Measurements from ENCODE around the gene ANKRD10. TPM values are rescaled to one million over a fixed set of nuclear protein-coding genes. Genes with fewer than 3 reads are reported as not detected.

The ANKRD10 gene
- total RNA-seq, 2 experiments from 2014 or later: 75.5 to 83.8 TPM

DNA sequence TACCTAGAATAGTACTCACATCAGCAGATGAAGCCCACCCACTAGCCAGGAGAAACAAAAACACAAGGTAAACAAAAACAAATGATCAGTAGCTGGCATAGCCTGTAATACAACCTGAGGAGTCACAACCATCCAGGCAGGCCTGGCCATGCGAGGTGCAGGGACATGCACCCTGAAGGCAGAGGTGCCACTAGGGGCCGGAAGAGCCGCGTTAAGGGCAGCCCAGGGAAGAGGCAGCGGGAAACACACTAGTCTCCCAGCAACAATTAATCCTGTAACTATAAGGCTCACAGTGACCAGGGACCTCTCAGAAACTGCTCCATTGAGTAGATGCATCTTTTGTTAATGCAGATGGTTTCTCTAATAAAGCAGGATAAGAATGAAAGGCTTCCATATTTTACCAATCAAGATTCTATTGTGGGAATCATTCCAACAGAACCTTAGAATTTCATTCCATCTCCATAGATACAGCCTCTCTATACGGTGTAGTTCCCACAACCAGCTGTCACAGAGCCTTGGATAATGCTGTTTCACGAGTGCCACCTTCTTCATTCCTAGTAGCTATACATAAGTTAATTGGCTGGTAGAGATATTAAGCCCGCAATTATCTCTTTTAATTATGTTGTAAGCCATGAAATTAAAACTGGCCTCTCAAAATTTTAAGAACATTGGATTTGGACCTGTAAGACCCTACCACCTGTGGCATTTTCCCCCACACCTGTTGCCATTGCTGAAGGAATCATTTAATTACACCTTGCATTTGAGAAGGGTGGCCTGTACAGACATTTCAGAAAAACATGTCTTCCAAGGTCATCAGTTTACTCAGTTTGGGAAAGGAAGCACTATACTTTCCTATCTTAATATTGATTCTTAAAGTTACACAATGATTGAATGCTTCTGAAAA is 28.7 kb downstream of the ANKRD10 start:
- H3K4me3 Mint-ChIP-seq: no peak overlapping the region
- intact Hi-C loops (cut with DNase I, micrococcal nuclease): no loop called here
- no peak overlapping the region for H3K27ac Mint-ChIP-seq
- H3K4me1 Mint-ChIP-seq (ENCODE audit: low read depth): no peaks in the 10 kb centered on the region
- no peaks in the 10 kb centered on the region for H3K36me3 Mint-ChIP-seq (ENCODE audit: low read depth)
- TF ChIP-seq, protein P1, sequence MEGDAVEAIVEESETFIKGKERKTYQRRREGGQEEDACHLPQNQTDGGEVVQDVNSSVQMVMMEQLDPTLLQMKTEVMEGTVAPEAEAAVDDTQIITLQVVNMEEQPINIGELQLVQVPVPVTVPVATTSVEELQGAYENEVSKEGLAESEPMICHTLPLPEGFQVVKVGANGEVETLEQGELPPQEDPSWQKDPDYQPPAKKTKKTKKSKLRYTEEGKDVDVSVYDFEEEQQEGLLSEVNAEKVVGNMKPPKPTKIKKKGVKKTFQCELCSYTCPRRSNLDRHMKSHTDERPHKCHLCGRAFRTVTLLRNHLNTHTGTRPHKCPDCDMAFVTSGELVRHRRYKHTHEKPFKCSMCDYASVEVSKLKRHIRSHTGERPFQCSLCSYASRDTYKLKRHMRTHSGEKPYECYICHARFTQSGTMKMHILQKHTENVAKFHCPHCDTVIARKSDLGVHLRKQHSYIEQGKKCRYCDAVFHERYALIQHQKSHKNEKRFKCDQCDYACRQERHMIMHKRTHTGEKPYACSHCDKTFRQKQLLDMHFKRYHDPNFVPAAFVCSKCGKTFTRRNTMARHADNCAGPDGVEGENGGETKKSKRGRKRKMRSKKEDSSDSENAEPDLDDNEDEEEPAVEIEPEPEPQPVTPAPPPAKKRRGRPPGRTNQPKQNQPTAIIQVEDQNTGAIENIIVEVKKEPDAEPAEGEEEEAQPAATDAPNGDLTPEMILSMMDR (IDR thresholded peaks at IDR 0.05): no peak
- Histone ChIP-seq H3K36me3 (ENCODE audit: insufficient read depth, low read length) (peaks cover 3% of the 10 kb centered on the region), H3K27ac (ENCODE audit: low read depth in 1 of 2, low read length in 2 of 2) (no peak overlapping the region), H3K27me3 (ENCODE audit: control insufficient read depth in 1 of 2, insufficient read depth in 2 of 2, low read length in 2 of 2) (no peaks in the 10 kb centered on the region), H3K4me3 (ENCODE audit: low read length) (no peak overlapping the region), H3K4me1 (ENCODE audit: insufficient read depth, low read length) (no peaks in the 10 kb centered on the region), H3K9me3 (ENCODE audit: control insufficient read depth in 1 of 2, insufficient read depth in 1 of 2, low read length in 2 of 2) (no peaks in the 10 kb centered on the region)
- CTCF ChIA-PET: no interaction called here
- ATAC-seq (ENCODE audit: poor library complexity): no peak
- H3K9me3 Mint-ChIP-seq: no peaks in the 10 kb centered on the region
- H3K27me3 Mint-ChIP-seq: no peaks in the 10 kb centered on the region
- POLR2A ChIA-PET: no interaction called here
- DNase-seq: no peak

- Histone ChIP-seq H3K4me3 (ENCODE audit: low read length) (no peak overlapping the region), H3K36me3 (ENCODE audit: insufficient read depth, low read length) (no peaks in the 10 kb centered on the region), H3K4me1 (ENCODE audit: insufficient read depth, low read length) (no peaks in the 10 kb centered on the region), H3K27me3 (ENCODE audit: control insufficient read depth in 1 of 2, insufficient read depth in 2 of 2, low read length in 2 of 2) (no peaks in the 10 kb centered on the region), H3K9me3 (ENCODE audit: control insufficient read depth in 1 of 2, insufficient read depth in 1 of 2, low read length in 2 of 2) (no peaks in the 10 kb centered on the region), H3K27ac (ENCODE audit: low read depth in 1 of 2, low read length in 2 of 2) (no peak overlapping the region)
- no peak overlapping the region for H3K4me3 Mint-ChIP-seq
- DNase-seq: no peak
- H3K27me3 Mint-ChIP-seq: no peaks in the 10 kb centered on the region
- intact Hi-C loops (cut with DNase I, micrococcal nuclease): no loop called here
- H3K4me1 Mint-ChIP-seq (ENCODE audit: low read depth): no peaks in the 10 kb centered on the region
- CTCF ChIA-PET: no interaction called here
- TF ChIP-seq, protein P1 (IDR thresholded peaks at IDR 0.05): no peak
- H3K9me3 Mint-ChIP-seq: no peaks in the 10 kb centered on the region
- H3K36me3 Mint-ChIP-seq (ENCODE audit: low read depth): no peaks in the 10 kb centered on the region
- POLR2A ChIA-PET: no interaction called here
- no peak for ATAC-seq (ENCODE audit: poor library complexity)
- no peak overlapping the region for H3K27ac Mint-ChIP-seq
These were observed 29.4 kb downstream of the ANKRD10 start for GRCh38 chr13:110885516-110885915.

DNA sequence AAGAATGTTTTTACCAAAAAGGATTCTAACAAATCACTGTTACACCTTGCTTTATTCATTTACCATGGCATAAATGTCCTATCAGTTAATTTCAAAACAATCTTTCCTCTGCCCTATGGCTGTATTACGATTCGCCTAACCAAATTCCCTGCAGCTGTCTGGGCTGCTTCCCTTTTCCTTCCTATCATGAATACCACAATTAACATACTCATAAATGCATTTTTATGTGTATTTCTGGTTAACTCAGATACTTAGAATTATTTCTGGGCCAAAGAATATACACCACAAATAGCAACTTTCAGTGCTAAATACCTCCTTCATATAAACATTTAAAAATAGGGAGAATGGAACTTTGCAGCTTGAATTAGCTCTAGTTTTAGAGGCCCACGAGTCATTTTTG is 30.4 kb downstream of the ANKRD10 start:
- no peaks in the 10 kb centered on the region for H3K4me1 ChIP-seq (ENCODE audit: insufficient read depth, low read length)
- H3K9me3 ChIP-seq (ENCODE audit: control insufficient read depth in 1 of 2, insufficient read depth in 1 of 2, low read length in 2 of 2): no peaks in the 10 kb centered on the region
- Mint-ChIP-seq H3K4me3 (no peak overlapping the region), H3K27me3 (no peaks in the 10 kb centered on the region), H3K9me3 (no peaks in the 10 kb centered on the region), H3K36me3 (ENCODE audit: low read depth) (no peaks in the 10 kb centered on the region), H3K4me1 (ENCODE audit: low read depth) (no peaks in the 10 kb centered on the region), H3K27ac (no peak overlapping the region)
- DNase-seq (no peak), ATAC-seq (ENCODE audit: poor library complexity) (no peak)
- H3K27ac ChIP-seq (ENCODE audit: low read depth in 1 of 2, low read length in 2 of 2): no peak overlapping the region
- CTCF ChIA-PET: no interaction called here
- no peak overlapping the region for H3K4me3 ChIP-seq (ENCODE audit: low read length)
- intact Hi-C loops (cut with DNase I, micrococcal nuclease): no loop called here
- TF ChIP-seq, protein P1 (IDR thresholded peaks at IDR 0.05): no peak
- POLR2A ChIA-PET: interaction anchor here (1.7 kb wide), 1 partner anchor 29 kb away, joined by 3 read pairs; no protein-coding TSS in a partner anchor
- H3K36me3 ChIP-seq (ENCODE audit: insufficient read depth, low read length): no peaks in the 10 kb centered on the region
- no peaks in the 10 kb centered on the region for H3K27me3 ChIP-seq (ENCODE audit: control insufficient read depth in 1 of 2, insufficient read depth in 2 of 2, low read length in 2 of 2)

All from CD4-positive, alpha-beta T cell (primary cell).